ENCODE results near the gene PRF1.

Gene PRF1

GRCh38 chr10:70557876-70558275 lies 44.7 kb downstream of the PRF1 start:
- DNase-seq = no peak

- no peak for DNase-seq
These were observed 45.3 kb downstream of the PRF1 start for GRCh38 chr10:70557086-70557845.

GRCh38 chr10:70555371-70555770 lies 47.2 kb downstream of the PRF1 start:
- no peak for DNase-seq

GRCh38 chr10:70552586-70552985 lies 50.0 kb downstream of the PRF1 start:
- no peak for DNase-seq

GRCh38 chr10:70551971-70552422 lies 50.5 kb downstream of the PRF1 start:
- no peak for DNase-seq

- no peak for DNase-seq
These were observed 51.1 kb downstream of the PRF1 start for GRCh38 chr10:70551466-70551865.

- no peak for DNase-seq
These were observed 52.1 kb downstream of the PRF1 start for GRCh38 chr10:70550459-70550858.

- peak; percentile 66 to 78 for DNase-seq
These were observed 52.5 kb downstream of the PRF1 start for GRCh38 chr10:70549962-70550458.

- no peak for DNase-seq
These were observed 53.1 kb downstream of the PRF1 start for GRCh38 chr10:70549351-70549961.

Data from CD4-positive, alpha-beta T cell treated with Interferon alpha-2 for 1 hour (primary cell).